Activated CD8-positive, alpha-beta T cell treated with anti-CD3 and anti-CD28 coated beads for 36 hours (primary cell): ENCODE measurements around the gene OCA2. TPM values are rescaled to one million over a fixed set of nuclear protein-coding genes. Genes with fewer than 3 reads are reported as not detected.

ENCODE experiments used
- ATAC-seq: fragments of 200-7000 bp; cut with Tn5 transposase; one replicate; pipeline ENCODE4 v1.10.0; 2021; ENCODE audit warnings: mild to moderate bottlenecking, moderate library complexity
- CTCF ChIA-PET: fragments of 350-600 bp; sonication (Branson Sonifier 250); formaldehyde crosslinking; loops from one replicate; lab custom pipeline; 2021; ENCODE audit warnings: antibody characterized with exemption; lab: Charles Lee
- POLR2A ChIA-PET: fragments of 350-600 bp; sonication (Branson Sonifier 250); formaldehyde crosslinking; loops from one replicate; lab custom pipeline; 2021; ENCODE audit warnings: antibody characterized with exemption; lab: Charles Lee
- DNase-seq: peaks from one replicate; pipeline ENCODE4 v3.0.0-alpha.2; 2020
- H3K27ac Mint-ChIP-seq: one replicate; pipeline ENCODE4 v1.8.0; 2021; ENCODE audit warnings: mild to moderate bottlenecking, mixed read lengths
- H3K27me3 Mint-ChIP-seq: one replicate; pipeline ENCODE4 v1.8.0; 2021; ENCODE audit warnings: mixed read lengths
- H3K36me3 Mint-ChIP-seq: one replicate; pipeline ENCODE4 v1.8.0; 2021; ENCODE audit warnings: low read depth, mixed read lengths
- H3K4me1 Mint-ChIP-seq: one replicate; pipeline ENCODE4 v1.8.0; 2021; ENCODE audit warnings: low read depth, mixed read lengths
- H3K4me3 Mint-ChIP-seq: one replicate; pipeline ENCODE4 v1.8.0; 2021; ENCODE audit warnings: mild to moderate bottlenecking, moderate library complexity, mixed read lengths
- H3K9me3 Mint-ChIP-seq: one replicate; pipeline ENCODE4 v1.8.0; 2021; ENCODE audit warnings: mixed read lengths
- intact Hi-C: fragments of 100-400 bp; cut with micrococcal nuclease; formaldehyde crosslinking; loops from one replicate; pipeline ENCODE4 v1.10.0; 2022
- total RNA-seq, 2 experiments: library from RNA; stranded (reverse); gene quantifications; one replicate each; pipeline ENCODE4 v1.2.3, GENCODE V29; 2021
- TF ChIP-seq, protein P1 (sequence below): fragments of 200-600 bp; IDR thresholded peaks from one replicate; pipeline ENCODE4 v1.8.0; 2022; ENCODE audit warnings: antibody characterized with exemption, mild to moderate bottlenecking

OCA2 gene
- total RNA-seq, 2 experiments from 2014 or later: not detected

DNA sequence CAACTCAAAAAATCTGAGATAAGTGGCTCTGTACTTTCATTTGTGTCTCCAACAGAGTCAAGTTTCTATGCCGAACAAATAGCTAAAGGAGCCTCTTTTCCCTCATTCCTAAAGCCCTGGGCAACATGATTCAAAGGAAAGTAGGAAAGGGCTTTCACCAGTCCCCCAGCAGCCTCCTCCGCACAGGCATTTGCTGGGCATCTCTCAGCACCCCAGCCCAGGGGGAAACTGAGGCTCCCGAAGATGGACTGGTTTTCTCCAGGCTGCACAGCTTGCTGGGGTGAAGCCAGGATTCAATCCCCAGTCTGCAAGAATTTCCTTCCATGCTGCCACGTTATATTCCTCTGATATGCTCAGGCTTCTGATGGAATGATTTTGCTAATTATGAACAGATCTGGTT is 163.8 kb downstream of the OCA2 start:
- DNase-seq (no peak), ATAC-seq (no peak)
- ChIA-PET CTCF (no interaction called here), POLR2A (interaction anchor here (0.5 kb wide), 1 partner anchor 844 kb away, joined by 3 read pairs; no protein-coding TSS in a partner anchor)
- Mint-ChIP-seq H3K4me1 (no peaks in the 10 kb centered on the region), H3K27ac (no peak overlapping the region), H3K27me3 (peaks cover 2% of the 10 kb centered on the region), H3K9me3 (peaks cover 10% of the 10 kb centered on the region), H3K36me3 (no peaks in the 10 kb centered on the region), H3K4me3 (no peak overlapping the region)
- TF ChIP-seq, protein P1, sequence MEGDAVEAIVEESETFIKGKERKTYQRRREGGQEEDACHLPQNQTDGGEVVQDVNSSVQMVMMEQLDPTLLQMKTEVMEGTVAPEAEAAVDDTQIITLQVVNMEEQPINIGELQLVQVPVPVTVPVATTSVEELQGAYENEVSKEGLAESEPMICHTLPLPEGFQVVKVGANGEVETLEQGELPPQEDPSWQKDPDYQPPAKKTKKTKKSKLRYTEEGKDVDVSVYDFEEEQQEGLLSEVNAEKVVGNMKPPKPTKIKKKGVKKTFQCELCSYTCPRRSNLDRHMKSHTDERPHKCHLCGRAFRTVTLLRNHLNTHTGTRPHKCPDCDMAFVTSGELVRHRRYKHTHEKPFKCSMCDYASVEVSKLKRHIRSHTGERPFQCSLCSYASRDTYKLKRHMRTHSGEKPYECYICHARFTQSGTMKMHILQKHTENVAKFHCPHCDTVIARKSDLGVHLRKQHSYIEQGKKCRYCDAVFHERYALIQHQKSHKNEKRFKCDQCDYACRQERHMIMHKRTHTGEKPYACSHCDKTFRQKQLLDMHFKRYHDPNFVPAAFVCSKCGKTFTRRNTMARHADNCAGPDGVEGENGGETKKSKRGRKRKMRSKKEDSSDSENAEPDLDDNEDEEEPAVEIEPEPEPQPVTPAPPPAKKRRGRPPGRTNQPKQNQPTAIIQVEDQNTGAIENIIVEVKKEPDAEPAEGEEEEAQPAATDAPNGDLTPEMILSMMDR: no peak
- intact Hi-C loops: no loop called here

DNA sequence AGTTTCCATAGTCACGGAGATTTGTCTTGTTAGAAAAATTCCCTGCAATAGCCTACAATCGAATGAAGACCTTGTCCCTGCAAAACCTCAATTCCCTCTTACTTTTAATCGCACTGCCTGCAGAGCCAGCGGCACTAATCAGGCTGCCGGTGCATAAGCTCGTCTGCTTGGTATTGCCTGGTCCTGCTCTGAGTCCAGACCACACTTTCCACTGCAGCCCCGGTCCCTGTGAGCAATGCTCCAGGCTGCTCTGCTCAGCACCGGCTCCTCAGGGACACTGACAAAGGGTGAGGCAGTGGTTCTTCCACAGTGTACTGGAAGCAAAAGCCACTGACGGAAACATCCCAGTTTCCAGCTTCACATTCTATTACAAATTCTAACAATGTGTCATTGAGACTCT is 164.3 kb downstream of the OCA2 start:
- ATAC-seq (no peak), DNase-seq (no peak)
- Mint-ChIP-seq H3K36me3 (no peaks in the 10 kb centered on the region), H3K9me3 (peaks cover 10% of the 10 kb centered on the region), H3K27me3 (no peaks in the 10 kb centered on the region), H3K4me3 (no peak overlapping the region), H3K27ac (no peak overlapping the region), H3K4me1 (no peaks in the 10 kb centered on the region)
- ChIA-PET POLR2A (no interaction called here), CTCF (interaction anchor here (0.8 to 0.9 kb wide), 2 partner anchors 17 to 191 kb away, joined by 3 read pairs; no protein-coding TSS in a partner anchor)
- intact Hi-C loops: no loop called here
- TF ChIP-seq, protein P1: no peak

DNA sequence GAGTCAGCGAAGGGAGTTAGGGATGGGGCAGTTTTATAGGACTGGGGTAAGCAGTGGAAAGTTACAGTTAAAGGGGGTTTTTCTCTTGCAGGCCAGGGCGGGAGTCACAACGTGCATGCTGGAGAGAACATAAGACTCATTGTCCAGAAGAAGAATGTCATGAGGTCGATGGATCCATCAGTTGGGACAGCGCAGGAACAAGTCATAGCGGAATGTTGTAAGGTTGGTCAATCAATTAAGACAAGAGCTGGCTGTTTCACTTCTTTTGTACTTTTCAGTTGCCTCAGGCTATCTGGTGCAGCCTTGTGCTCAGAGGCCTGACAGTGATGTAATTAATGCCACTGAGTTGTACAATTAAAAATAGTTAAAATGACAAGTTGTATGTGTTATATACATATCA is 165.6 kb downstream of the OCA2 start:
- CTCF ChIA-PET: no interaction called here

DNA sequence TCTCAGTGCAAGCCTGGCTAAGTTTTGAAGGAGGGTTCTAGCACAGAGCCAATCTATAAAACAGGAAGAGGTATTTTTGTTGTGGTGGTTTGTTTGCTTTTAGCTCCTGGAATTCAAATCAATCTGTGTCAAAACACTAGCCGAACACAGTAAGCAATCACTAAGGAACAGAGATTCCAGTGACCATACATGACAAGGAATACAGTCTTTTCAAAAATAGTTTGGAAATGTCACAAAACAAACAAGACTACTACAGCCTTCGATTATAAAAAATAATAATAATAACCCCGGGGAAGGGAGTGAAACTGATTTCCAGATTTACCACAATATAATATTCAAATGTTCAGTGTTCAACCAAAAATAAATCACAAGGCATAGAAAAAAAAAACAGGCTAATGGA is 166.5 kb downstream of the OCA2 start:
- CTCF ChIA-PET: no interaction called here
- no peak for DNase-seq
- Mint-ChIP-seq H3K27ac (no peak overlapping the region), H3K27me3 (no peaks in the 10 kb centered on the region), H3K4me1 (no peaks in the 10 kb centered on the region), H3K9me3 (peaks cover 10% of the 10 kb centered on the region), H3K4me3 (no peak overlapping the region), H3K36me3 (no peaks in the 10 kb centered on the region)
- no peak for ATAC-seq
- intact Hi-C loops: no loop called here
- TF ChIP-seq, protein P1: no peak
- POLR2A ChIA-PET: no interaction called here

More for the DNA sequence above, 165.6 kb downstream of the OCA2 start:
- Mint-ChIP-seq H3K36me3 (no peaks in the 10 kb centered on the region), H3K27me3 (no peaks in the 10 kb centered on the region), H3K27ac (no peak overlapping the region), H3K4me1 (no peaks in the 10 kb centered on the region), H3K4me3 (no peak overlapping the region), H3K9me3 (peaks cover 10% of the 10 kb centered on the region)
- TF ChIP-seq, protein P1: no peak
- intact Hi-C loops: no loop called here
- POLR2A ChIA-PET: no interaction called here
- ATAC-seq (no peak), DNase-seq (no peak)

DNA sequence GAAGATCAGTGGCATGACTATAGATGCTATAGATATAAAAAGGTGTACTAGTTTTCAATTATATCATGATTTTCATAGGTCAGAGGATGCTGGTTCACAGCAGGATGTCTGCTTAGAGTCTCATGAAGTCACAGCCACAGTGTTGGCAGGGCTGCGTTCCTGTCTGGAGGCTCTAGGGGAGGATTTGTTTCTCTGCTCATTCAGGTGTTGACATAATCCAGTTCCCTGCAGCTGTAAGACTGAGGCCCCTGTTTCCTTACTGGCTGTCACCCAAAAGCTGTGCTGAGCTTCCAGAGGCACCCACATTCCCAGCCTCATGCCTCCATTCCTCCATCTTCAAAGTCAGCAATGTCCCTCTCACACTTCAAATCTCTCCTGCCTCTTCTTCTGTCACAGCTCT is 170.7 kb downstream of the OCA2 start:
- TF ChIP-seq, protein P1: no peak
- Mint-ChIP-seq H3K9me3 (peaks cover 8% of the 10 kb centered on the region), H3K36me3 (no peaks in the 10 kb centered on the region), H3K27ac (no peak overlapping the region), H3K4me3 (no peak overlapping the region), H3K27me3 (no peaks in the 10 kb centered on the region), H3K4me1 (no peaks in the 10 kb centered on the region)
- ChIA-PET POLR2A (no interaction called here), CTCF (no interaction called here)
- DNase-seq (no peak), ATAC-seq (no peak)
- intact Hi-C loops: no loop called here
